GM10266 (cell line): Measurements from ENCODE around the gene COA3.

Source experiments
- DNase-seq: peaks from one replicate; pipeline ENCODE4 v3.0.0; 2012; ENCODE audit errors: extremely low spot score
- CTCF ChIP-seq: IDR thresholded peaks from 2 replicates; pipeline ENCODE4 v1.5.1; 2012; ENCODE audit warnings: mild to moderate bottlenecking, low read depth; ENCODE audit not compliant: control insufficient read depth, insufficient read depth; ENCODE audit errors: missing control alignments

The COA3 gene

GRCh38 chr17:42832213-42832933 is 33.9 kb upstream of the COA3 start:
- no peak for TF ChIP-seq CTCF
- no peak for DNase-seq

- no peak for DNase-seq
- no peak for TF ChIP-seq CTCF
Observed at GRCh38 chr17:42830971-42831370, 32.5 kb upstream of the COA3 start.

DNA sequence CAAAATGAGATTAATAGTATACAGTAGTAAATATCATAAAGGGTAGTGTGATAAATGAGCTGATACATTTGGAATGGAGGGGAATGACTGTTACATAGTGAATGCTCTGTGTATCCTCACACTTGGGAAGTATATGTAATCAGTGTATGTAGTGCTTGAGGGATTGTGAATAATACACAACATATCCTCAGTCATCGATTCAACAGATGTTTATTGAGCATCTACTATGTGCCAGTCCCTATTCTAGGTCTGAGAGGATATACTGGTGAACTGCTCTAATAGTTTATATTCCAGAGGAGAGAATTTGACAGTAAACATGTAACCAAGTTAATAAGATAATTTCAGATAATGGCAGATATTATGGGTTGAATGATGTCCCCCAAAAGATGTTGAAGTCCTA is 29.0 kb upstream of the COA3 start:
- TF ChIP-seq CTCF: no peak
- no peak for DNase-seq

GRCh38 chr17:42821176-42821575 is 22.7 kb upstream of the COA3 start:
- no peak for TF ChIP-seq CTCF

GRCh38 chr17:42819939-42820535 is 21.5 kb upstream of the COA3 start:
- DNase-seq: peak; percentile 53
- peak; percentile 77 for TF ChIP-seq CTCF

More at GRCh38 chr17:42821176-42821575, 22.7 kb upstream of the COA3 start:
- DNase-seq: no peak

DNA sequence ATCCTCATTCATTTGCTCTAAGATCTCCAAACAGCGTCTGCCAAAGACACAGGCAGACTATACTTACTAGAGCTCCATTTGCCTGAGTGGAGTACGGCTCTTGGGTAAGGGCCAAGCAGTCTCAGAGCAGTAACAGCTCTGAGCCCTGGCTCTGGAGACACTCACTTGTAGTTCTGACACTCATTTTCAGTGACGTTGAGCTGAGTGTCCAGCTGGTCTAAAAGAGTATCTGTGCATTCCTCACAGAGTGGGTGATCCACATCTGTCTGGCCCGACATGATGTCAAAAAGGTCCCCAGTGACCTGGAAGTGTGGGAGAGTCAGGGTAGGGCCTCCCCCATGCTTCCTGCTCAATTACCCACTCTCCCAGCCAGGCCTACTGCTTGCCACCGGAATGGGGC is 19.9 kb upstream of the COA3 start:
- TF ChIP-seq CTCF: no peak
- no peak for DNase-seq

GRCh38 chr17:42817866-42818265 is 19.4 kb upstream of the COA3 start:
- no peak for DNase-seq
- no peak for TF ChIP-seq CTCF
